ENCODE results near the gene USP53.

DNA sequence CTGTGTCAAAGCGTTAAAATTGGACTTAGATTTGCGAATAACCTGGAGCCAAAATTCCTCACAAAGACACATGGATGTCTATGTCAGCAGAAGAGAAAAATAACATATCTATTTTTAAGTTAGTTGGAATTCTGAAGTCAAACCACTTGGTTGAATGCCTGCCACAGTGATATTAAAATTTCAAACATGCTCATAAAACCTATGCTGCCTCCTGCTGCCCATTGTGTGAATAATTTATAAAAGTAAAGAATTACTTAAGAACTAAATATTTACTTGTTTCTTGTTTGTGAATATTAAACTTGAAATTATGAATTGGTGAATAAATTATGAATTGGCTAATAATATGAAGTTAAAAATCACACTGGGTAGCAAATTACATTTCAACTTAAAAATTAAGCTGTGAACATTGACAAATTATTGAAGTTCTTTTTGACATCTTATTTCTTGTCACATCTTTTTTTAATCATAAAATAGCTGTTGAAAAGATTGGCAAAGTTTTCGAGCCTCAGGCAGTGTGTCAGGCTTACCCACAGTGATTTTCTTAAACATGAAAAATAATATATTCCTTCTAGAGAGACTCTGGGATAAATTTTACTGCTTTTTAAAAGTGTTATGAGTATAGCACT lies 74.0 kb downstream of the USP53 start:
- TF ChIP-seq, protein P1, sequence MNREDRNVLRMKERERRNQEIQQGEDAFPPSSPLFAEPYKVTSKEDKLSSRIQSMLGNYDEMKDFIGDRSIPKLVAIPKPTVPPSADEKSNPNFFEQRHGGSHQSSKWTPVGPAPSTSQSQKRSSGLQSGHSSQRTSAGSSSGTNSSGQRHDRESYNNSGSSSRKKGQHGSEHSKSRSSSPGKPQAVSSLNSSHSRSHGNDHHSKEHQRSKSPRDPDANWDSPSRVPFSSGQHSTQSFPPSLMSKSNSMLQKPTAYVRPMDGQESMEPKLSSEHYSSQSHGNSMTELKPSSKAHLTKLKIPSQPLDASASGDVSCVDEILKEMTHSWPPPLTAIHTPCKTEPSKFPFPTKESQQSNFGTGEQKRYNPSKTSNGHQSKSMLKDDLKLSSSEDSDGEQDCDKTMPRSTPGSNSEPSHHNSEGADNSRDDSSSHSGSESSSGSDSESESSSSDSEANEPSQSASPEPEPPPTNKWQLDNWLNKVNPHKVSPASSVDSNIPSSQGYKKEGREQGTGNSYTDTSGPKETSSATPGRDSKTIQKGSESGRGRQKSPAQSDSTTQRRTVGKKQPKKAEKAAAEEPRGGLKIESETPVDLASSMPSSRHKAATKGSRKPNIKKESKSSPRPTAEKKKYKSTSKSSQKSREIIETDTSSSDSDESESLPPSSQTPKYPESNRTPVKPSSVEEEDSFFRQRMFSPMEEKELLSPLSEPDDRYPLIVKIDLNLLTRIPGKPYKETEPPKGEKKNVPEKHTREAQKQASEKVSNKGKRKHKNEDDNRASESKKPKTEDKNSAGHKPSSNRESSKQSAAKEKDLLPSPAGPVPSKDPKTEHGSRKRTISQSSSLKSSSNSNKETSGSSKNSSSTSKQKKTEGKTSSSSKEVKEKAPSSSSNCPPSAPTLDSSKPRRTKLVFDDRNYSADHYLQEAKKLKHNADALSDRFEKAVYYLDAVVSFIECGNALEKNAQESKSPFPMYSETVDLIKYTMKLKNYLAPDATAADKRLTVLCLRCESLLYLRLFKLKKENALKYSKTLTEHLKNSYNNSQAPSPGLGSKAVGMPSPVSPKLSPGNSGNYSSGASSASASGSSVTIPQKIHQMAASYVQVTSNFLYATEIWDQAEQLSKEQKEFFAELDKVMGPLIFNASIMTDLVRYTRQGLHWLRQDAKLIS (CRISPR knock-in tag; IDR thresholded peaks at IDR 0.05; ENCODE audit: borderline replicate concordance) = no peak
- TF ChIP-seq, protein P2, sequence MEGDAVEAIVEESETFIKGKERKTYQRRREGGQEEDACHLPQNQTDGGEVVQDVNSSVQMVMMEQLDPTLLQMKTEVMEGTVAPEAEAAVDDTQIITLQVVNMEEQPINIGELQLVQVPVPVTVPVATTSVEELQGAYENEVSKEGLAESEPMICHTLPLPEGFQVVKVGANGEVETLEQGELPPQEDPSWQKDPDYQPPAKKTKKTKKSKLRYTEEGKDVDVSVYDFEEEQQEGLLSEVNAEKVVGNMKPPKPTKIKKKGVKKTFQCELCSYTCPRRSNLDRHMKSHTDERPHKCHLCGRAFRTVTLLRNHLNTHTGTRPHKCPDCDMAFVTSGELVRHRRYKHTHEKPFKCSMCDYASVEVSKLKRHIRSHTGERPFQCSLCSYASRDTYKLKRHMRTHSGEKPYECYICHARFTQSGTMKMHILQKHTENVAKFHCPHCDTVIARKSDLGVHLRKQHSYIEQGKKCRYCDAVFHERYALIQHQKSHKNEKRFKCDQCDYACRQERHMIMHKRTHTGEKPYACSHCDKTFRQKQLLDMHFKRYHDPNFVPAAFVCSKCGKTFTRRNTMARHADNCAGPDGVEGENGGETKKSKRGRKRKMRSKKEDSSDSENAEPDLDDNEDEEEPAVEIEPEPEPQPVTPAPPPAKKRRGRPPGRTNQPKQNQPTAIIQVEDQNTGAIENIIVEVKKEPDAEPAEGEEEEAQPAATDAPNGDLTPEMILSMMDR (IDR thresholded peaks at IDR 0.05) = no peak
- no peak for TF ChIP-seq ETV6 (CRISPR knock-in tag; IDR thresholded peaks at IDR 0.05)
- TF ChIP-seq ZNF317 (CRISPR knock-in tag; IDR thresholded peaks at IDR 0.05; ENCODE audit: borderline replicate concordance, low read depth) = no peak
